ENCODE results near the gene LDHAL6B. TPM values are rescaled to one million over a fixed set of nuclear protein-coding genes. Genes with fewer than 3 reads are reported as not detected.

Gene LDHAL6B
- total RNA-seq, 2 donors from 2014 or later: not detected

GRCh38 chr15:59247364-59247763, 40.7 kb downstream of the LDHAL6B start:
- H3K27me3 ChIP-seq (ENCODE audit: control insufficient read depth, insufficient read depth, low read length, poor library complexity, severe bottlenecking): no peaks in the 10 kb centered on the region
- no peaks in the 10 kb centered on the region for H3K9me3 Mint-ChIP-seq
- H3K27ac ChIP-seq (ENCODE audit: low read depth, low read length): no peak overlapping the region
- no peaks in the 10 kb centered on the region for H3K9me3 ChIP-seq (ENCODE audit: control insufficient read depth, low read length)
- H3K27ac Mint-ChIP-seq: no peak overlapping the region
- peak; percentile 89 for DNase-seq
- H3K36me3 ChIP-seq (ENCODE audit: control insufficient read depth, insufficient read depth, low read length): no peaks in the 10 kb centered on the region
- no peak overlapping the region for H3K4me3 ChIP-seq (ENCODE audit: low read length)
- H3K27me3 Mint-ChIP-seq (ENCODE audit: insufficient read depth): no peaks in the 10 kb centered on the region
- no peaks in the 10 kb centered on the region for H3K4me1 Mint-ChIP-seq
- WGBS, 2 experiments (ENCODE audit: insufficient coverage in 1 of 2, insufficient read length in 1 of 2): 0 to 4% methylated on average over 2 of the region's 2 CpGs
- H3K4me1 ChIP-seq (ENCODE audit: control insufficient read depth, insufficient read depth, low read length): no peaks in the 10 kb centered on the region
- H3K36me3 Mint-ChIP-seq (ENCODE audit: low read depth): no peaks in the 10 kb centered on the region
- peak; percentile 88 for TF ChIP-seq CTCF (conservative IDR thresholded peaks at IDR 0.05)
- no peak overlapping the region for H3K4me3 Mint-ChIP-seq
- H3K9ac ChIP-seq (ENCODE audit: extremely low read depth, low read length, poor library complexity, severe bottlenecking): no peak overlapping the region

- Mint-ChIP-seq H3K4me1 (no peaks in the 10 kb centered on the region), H3K4me3 (no peak overlapping the region), H3K27me3 (ENCODE audit: insufficient read depth) (no peaks in the 10 kb centered on the region), H3K27ac (no peak overlapping the region), H3K36me3 (ENCODE audit: low read depth) (no peaks in the 10 kb centered on the region), H3K9me3 (no peaks in the 10 kb centered on the region)
- Histone ChIP-seq H3K4me3 (ENCODE audit: low read length) (no peak overlapping the region), H3K4me1 (ENCODE audit: control insufficient read depth, insufficient read depth, low read length) (no peaks in the 10 kb centered on the region), H3K27me3 (ENCODE audit: control insufficient read depth, insufficient read depth, low read length, poor library complexity, severe bottlenecking) (no peaks in the 10 kb centered on the region), H3K9ac (ENCODE audit: extremely low read depth, low read length, poor library complexity, severe bottlenecking) (no peak overlapping the region), H3K9me3 (ENCODE audit: control insufficient read depth, low read length) (no peaks in the 10 kb centered on the region), H3K27ac (ENCODE audit: low read depth, low read length) (no peak overlapping the region), H3K36me3 (ENCODE audit: control insufficient read depth, insufficient read depth, low read length) (no peaks in the 10 kb centered on the region)
- WGBS, 2 experiments (ENCODE audit: insufficient coverage in 1 of 2, insufficient read length in 1 of 2): 94 to 96% methylated on average over 5 of the region's 5 CpGs
- DNase-seq: no peak
- TF ChIP-seq CTCF (conservative IDR thresholded peaks at IDR 0.05): no peak
These were observed 43.2 kb downstream of the LDHAL6B start for GRCh38 chr15:59249816-59250215.

GRCh38 chr15:59250249-59250648, 43.6 kb downstream of the LDHAL6B start:
- DNase-seq: peak; percentile 48
- no peak overlapping the region for H3K4me3 Mint-ChIP-seq
- no peaks in the 10 kb centered on the region for H3K9me3 Mint-ChIP-seq
- Histone ChIP-seq H3K9me3 (ENCODE audit: control insufficient read depth, low read length) (no peaks in the 10 kb centered on the region), H3K9ac (ENCODE audit: extremely low read depth, low read length, poor library complexity, severe bottlenecking) (no peak overlapping the region), H3K36me3 (ENCODE audit: control insufficient read depth, insufficient read depth, low read length) (no peaks in the 10 kb centered on the region), H3K4me1 (ENCODE audit: control insufficient read depth, insufficient read depth, low read length) (no peaks in the 10 kb centered on the region), H3K4me3 (ENCODE audit: low read length) (no peak overlapping the region), H3K27ac (ENCODE audit: low read depth, low read length) (no peak overlapping the region), H3K27me3 (ENCODE audit: control insufficient read depth, insufficient read depth, low read length, poor library complexity, severe bottlenecking) (no peaks in the 10 kb centered on the region)
- H3K27me3 Mint-ChIP-seq (ENCODE audit: insufficient read depth): no peaks in the 10 kb centered on the region
- TF ChIP-seq CTCF (conservative IDR thresholded peaks at IDR 0.05): no peak
- H3K27ac Mint-ChIP-seq: no peak overlapping the region
- H3K4me1 Mint-ChIP-seq: no peaks in the 10 kb centered on the region
- no peaks in the 10 kb centered on the region for H3K36me3 Mint-ChIP-seq (ENCODE audit: low read depth)
- WGBS, 2 experiments (ENCODE audit: insufficient coverage in 1 of 2, insufficient read length in 1 of 2): 95 to 96% methylated on average over 8 to 13 of the region's 13 CpGs
